DMS 273 treated with DMSO at 0.1 percent for 48 hours (cell line): Measurements from ENCODE around the gene AURKA.
"Not testable (repeated sequence)": the region's sequence is repeated elsewhere in the genome, so short reads cannot be mapped to it uniquely, and the experiment has no call there.

Experiments
- DNase-seq: peaks from one replicate; lab custom pipeline; 2025; lab: John Stamatoyannopoulos, UW

Gene AURKA

GRCh38 chr20:56358600-56359211 lies 33.3 kb downstream of the AURKA start, which contains the start of gene FAM210B:
Gene FAM210B (plus strand): TSS chr20:56358974. CDS start chr20:56359006, 32 bp downstream.
- DNase-seq: peak; percentile 47

- no peak for DNase-seq
These were observed 33.9 kb downstream of the AURKA start for GRCh38 chr20:56358070-56358469.

DNA sequence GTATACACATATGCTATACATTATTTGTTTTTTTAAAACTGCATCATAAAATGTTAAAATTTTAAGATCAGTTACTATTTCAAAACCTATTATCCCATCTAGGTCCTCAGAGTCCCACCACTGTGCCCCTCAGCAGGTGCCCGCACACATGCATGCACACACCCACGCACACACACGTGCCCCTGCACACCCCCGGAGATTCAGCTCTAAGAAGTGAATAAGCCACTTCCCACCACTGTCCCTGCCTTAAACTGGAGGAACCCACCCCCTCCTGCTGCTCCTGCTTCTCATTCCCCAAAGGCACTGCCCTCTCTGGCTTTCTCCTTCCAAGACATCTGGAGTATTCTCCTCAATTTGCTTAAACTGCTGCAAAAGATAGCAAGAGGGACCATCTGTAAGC lies 38.7 kb downstream of the AURKA start:
- DNase-seq: no peak

DNA sequence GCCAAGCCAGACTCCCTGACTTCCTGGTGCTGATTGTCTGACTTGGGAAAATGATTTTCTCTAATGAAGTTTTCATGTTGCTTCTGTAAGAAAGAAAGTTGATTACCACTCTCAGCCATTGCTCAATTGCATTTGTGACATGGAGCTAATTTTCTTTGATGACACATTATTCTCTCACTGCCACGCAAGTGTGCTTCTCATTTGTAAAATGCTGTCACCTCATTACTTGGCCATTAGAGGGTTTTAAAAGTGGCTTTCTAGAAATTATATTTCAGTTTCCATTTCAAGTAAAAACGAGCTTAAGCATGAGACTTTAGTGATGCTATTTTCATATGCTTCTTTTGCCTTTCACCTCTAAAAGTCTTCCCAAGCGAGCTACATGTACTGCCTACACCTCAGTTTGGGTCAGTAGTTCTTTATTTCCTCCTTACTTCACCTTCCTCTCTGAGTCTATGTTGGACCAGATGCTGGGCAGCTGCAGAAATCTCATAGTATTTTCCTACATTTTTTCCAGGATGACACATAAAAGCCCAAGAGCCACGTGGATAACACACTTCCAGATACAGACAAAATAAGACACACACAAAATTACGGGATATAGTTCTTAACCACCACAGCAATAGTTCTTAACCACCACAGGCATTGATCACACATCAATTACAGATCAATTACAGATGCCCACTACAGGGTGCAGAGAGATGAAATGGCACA lies 39.5 kb downstream of the AURKA start:
- no peak for DNase-seq

DNA sequence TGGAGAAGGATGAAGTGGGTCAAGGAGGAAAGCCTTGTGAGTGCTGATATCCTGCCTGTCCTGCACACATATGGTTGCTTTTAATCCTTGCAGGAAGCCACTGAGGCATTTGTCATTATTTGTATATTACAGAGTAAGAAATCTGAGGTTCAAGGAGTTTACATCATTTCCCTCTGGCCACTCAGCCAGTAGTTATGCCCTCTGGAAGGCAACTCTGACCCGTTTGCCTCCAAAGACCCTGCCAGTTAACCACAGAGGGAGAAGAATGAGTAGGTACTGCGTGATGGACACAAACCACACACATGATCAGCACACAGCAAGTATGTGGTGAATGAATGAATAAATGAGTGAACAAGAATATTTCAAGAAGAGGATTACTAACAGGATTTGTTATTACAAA lies 41.2 kb downstream of the AURKA start:
- DNase-seq: no peak

DNA sequence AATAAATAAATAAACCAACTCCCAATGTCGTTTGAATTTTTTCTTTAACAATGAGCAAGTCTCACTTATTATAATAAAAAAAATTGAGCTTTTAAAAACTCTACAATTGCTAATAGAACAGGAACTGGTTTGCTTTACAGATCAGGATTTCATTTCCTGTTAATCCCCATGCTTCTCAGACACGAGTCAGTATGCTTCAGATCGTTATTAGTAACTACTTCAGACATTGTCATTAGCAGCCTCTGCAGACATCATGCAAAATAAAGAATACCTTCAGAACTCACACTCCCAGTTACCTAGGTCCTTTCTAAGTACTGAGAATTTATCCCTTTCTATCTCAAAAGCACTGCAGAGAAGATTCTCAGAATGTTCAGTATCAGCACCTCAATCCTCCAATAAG lies 43.3 kb downstream of the AURKA start:
- DNase-seq: no peak

- DNase-seq: no peak
These were observed 43.7 kb downstream of the AURKA start for GRCh38 chr20:56348305-56348693.

GRCh38 chr20:56347628-56348304 lies 44.2 kb downstream of the AURKA start:
- DNase-seq: no peak

DNA sequence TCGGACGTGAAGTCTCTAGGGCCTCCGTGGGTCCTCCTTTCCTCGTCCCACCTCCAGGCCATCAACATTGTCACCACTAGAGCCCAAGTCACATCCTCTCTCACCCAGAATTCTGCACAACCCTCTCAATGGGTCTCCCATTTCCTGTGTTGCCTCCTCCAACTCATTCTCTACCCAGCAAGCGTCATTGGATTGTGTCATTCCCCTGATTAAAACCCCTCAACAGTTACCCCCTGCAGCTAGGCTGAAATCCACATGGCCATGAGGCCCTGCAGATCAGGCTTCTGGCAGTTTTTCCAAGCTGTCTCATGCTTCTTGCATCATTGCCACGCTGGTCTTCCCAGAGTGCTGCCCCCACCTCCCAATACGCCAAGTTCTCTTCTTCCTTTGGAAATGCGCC lies 46.1 kb downstream of the AURKA start:
- DNase-seq: no peak

DNA sequence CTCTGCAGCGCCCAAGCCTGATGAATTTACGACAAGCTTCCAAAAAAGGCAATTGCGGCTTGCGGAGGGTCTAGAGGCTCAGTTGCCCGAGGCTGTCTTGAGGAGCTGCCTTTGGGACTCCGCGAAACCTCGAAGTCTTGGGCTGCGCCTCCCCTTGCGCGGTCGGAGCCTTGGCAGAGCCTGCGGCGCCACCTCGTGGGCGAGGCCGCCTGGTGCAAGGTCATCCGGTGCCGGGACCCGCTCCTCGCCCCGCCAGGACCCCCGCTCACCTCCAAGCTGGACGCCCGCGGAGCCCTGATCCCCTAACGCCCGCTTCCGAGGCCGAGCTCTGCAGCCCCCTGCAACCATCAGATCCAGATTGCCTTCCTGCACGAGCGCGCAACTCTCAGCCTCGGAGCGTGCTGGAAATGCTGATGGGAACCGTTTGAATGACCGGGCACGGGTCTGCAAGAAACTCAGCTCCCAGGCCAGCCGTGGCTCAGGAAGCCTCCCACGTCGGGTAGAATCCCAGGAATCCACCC lies 48.1 kb downstream of the AURKA start:
- no peak for DNase-seq

- DNase-seq: no peak
These were observed 49.2 kb downstream of the AURKA start for GRCh38 chr20:56342783-56343182.

- DNase-seq: not testable (repeated sequence)
These were observed 55.3 kb downstream of the AURKA start for GRCh38 chr20:56336709-56337108.

DNA sequence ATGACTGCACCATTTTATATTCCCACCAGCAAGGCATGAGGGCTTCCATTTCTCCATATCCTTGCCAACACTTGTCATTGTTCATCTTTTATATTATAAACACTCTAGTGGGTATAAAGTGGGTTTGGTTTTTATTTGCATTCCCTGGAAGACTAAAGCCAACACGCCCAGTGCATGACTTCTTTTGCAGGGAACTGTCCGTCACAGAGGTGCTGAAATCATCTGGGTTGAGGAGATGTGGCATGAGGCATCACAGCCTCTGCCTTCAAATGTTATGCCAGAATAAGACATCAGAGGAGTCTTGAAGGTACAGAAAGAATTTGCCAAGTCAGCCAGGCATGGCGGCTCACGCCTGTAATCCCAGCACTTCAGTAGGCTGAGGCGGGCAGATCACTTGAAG lies 63.2 kb downstream of the AURKA start:
- DNase-seq: no peak

DNA sequence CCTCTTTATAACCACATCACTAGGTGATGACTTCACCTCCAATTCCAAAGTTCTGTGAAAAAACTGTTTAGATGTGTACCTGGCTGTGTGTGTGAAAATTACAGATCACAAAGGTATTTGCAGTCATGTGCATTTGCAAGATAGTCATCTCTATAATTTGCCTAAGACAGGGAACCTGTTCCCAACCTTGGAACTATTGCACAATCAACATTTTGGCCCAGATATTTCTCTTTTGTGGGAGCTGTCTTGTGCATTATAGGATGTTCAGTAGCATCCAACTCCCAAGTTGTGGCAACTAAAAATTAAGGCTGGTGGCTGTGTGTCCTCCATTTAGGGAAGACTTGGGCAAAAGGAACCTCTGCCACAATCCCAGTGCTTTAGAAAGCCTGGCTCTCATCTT lies 67.2 kb downstream of the AURKA start:
- DNase-seq: no peak

GRCh38 chr20:56323656-56324055 lies 68.4 kb downstream of the AURKA start:
- DNase-seq: no peak

DNA sequence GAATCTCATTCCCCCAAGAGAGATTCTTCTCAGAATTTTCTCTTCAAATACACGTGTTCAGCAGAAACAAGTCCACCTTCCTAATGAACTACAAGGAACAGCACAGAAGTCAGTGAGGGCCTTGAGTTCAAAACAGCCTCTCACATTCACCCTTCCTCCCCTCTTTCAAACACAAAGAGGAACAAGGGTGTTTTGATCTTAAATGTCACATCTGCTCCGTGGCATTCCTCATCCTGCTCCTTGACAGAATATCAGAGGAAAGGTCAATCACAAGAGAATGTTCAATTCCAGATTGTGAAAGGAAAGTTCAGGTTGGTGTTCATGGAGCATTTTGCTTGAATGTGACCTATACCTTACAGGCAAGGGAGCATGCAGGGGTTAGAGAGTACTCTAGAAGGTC lies 68.8 kb downstream of the AURKA start:
- DNase-seq: no peak

GRCh38 chr20:56322681-56323080 lies 69.3 kb downstream of the AURKA start:
- no peak for DNase-seq
